Left forelimb (tissue), 1 donor: ENCODE data around the gene GALNT2.

Source experiments
- DNase-seq: peaks from one replicate; pipeline ENCODE4 v3.0.0-alpha.2; 2018; ENCODE audit warnings: low spot score

The GALNT2 gene

DNA sequence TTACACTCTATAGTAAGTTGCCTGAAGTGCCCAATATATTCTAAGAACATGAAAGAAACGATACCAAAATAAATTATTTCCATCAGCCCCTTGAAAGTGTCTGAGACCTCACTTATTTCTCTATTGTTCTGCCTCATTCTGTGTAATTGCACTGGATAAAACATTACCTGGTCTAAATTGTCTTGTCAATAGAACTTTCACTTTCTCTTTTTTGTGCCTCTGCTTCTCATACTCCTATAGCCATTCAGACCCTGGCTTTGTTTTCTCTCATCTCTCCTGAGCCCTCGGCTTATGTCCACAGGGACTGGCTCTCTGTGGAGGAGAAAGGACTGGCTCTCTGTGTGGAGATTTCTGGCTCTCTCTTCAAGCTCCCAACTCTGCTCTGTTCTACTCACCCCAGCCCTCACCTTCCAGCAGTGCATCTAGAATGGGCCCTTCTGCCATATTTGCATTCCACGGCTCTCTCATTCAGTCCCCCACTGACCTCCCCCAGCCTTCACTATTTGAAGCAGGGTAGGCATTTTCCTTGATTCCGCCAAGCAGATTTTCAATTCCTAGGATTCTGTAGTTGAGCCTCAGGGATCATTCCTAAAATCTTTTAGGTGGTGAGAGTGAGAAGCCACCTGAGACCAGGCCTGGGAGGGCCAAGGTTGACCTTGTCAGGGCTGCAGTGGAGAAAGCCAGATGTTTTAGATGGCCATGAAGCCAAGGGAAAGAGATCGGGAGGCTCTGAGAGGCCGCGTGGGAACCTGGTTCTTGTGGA is 15.9 kb upstream of the GALNT2 start:
- no peak for DNase-seq

GRCh38 chr1:230052018-230052417 is 15.0 kb upstream of the GALNT2 start:
- no peak for DNase-seq

- DNase-seq, result no peak
These were observed 14.4 kb upstream of the GALNT2 start for GRCh38 chr1:230052665-230053064.

GRCh38 chr1:230054092-230054749 is 12.8 kb upstream of the GALNT2 start:
- DNase-seq, result no peak

GRCh38 chr1:230056098-230056497 is 10.9 kb upstream of the GALNT2 start:
- no peak for DNase-seq

DNA sequence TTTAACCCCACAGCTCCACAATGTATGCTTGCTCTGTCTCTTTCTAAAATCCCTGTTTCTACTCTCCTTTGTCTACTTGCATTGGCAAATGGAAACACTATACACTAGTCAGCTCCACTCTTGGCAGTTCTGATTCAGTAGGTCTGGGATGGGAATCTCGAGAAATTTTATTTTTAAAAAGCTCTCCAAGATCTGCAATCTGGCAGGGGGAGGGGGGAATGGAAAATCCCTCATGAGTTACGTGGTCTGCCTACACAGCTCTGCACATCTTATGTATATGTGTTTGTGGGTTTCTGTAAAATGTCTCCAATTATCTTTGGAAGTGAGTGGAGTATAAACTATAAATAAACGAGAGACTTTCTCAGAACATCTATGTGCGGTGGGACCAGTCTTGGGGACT is 9.9 kb upstream of the GALNT2 start:
- DNase-seq, result no peak

- DNase-seq, result no peak
These were observed 9.1 kb upstream of the GALNT2 start for GRCh38 chr1:230057681-230058565.

GRCh38 chr1:230058626-230059025 is 8.4 kb upstream of the GALNT2 start:
- no peak for DNase-seq

- DNase-seq, result no peak
These were observed 5.2 kb upstream of the GALNT2 start for GRCh38 chr1:230061801-230062200.

DNA sequence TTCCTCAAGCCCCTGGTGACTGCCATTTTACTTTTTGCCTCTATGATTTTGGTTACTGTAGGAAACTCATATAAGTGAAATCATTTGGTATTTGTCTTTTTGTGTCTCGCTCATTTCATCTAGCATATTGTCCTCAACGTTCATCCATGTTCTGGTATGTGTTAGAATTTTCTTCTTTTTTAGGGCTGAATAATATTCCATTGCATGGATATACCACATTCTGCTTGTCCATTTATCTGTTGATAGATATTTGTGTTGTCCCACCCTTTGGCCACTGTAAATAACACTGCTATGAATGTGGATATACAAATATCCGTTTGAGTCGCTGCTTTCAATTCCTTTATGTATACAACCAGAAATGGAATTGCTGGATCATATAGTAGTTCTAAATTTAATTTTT is 4.5 kb upstream of the GALNT2 start:
- no peak for DNase-seq

DNA sequence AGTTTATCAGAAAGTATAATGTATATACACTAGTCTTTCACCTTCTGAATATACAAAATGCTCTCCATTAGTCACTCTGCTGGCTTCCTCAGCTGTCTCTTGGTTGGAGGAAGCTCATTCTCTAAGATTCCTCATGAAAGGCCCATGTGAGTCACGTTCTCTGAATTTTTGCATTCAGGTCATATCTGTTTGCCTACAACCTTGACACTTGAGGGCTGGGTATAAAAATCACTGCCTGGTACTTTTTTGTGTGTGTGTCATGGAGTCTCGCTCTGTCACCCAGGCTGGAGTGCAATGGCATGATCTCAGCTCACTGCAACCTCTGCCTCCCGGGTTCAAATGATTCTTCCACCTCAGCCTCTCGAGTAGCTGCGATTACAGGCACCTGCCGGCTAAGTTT is 2.8 kb upstream of the GALNT2 start:
- DNase-seq, result no peak

GRCh38 chr1:230065161-230065560 is 1.9 kb upstream of the GALNT2 start:
- no peak for DNase-seq

- no peak for DNase-seq
These were observed 1.5 kb upstream of the GALNT2 start for GRCh38 chr1:230065571-230065970.

GRCh38 chr1:230066031-230066430 is 1.0 kb upstream of the GALNT2 start:
- DNase-seq, result no peak

DNA sequence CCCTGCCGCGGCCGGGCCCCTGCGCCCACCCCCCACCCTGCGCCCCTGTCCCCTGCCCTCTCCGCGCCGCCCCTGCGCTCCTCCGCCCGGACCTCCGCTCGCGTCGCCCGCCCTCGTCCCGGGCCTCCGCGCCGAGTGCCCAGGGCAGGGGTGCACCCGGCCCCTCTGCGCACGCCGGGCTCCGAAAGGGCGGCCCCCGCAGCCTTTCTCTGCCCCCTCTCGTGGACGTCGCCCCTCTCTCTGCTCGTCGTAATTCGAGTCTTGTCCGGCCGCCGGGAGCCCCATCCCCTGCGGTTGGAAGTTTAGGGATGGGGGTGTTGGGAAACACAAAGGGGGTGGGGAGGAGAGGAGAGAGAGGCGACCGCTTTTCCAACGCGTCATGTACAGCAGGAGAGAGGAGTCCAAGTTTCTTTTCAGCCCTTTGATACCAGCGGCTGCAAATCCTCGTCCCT is 407 bp downstream of the GALNT2 start:
- DNase-seq, result no peak

DNA sequence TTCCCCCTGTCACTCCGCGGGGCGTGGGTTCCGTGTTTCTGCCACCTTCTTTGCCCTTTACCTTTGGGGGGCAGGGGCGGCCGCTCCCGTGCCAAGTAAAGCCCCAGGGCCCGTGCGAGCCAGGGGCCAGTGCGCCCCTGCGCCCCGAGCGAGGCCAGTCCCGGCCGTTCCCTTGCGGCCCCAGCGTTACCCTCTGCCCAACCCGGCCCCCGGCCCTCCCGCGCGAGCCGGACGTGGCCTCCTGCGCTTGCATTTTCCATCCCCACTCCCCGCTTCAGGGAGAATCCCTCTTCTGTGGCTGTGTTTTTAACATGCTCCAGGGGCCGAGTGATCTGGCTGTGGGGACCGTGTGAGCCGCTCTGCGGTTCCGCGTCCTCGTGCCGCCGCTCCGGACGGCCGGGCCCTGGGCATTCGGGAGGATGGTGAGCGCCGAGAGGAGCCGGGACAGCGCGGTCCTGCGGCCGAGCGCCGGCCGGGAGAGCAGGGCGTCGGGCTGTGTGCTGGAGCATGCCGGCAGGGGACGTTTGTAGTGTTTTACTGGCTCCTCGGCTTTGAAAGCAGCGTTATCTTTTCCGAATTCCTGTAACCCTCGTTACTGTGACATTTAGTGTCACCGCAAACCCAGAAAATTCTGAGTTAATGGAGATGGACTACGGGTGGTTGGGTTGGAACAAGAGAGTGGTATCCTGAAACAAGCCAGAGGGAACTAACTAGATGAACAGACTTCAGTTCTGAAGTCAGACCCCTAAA is 1.0 kb downstream of the GALNT2 start:
- no peak for DNase-seq

GRCh38 chr1:230068621-230068873 is 1.5 kb downstream of the GALNT2 start:
- no peak for DNase-seq

DNA sequence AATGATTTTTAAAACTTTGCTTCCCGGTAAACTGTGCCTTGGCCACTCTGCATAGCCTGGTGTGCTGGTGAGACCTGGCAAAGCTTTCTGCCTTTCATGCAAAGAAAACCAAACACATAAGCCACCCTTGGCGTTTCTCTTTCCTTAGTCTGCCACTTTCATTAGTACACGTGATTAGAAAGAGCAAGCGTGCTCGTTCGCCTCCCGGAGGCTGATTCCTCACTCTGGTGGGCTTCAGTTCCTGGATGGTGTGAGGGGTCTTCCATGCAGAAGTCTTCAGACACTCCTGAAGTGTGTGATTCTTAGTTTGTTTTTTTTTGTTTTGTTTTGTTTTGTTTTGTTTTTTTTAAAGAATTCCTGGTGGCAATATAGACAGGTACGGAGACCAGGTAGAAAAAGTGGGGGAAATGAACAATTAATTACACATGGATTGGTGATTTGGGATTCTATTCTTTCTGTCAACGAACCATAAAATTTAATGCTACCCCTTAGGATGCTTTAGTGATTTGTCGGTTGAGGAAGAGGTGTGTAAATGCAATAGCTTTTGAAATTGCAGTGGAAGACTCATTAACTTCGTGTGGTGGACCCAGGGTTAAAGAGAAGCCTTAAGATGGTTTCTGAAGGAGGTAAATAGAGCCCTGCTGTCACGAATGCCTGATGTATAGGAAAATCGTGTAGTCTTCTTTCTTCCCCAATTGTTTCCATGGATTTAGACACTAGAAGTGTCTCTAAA is 2.1 kb downstream of the GALNT2 start:
- no peak for DNase-seq

- DNase-seq, result no peak
These were observed 2.8 kb downstream of the GALNT2 start for GRCh38 chr1:230069796-230070195.

DNA sequence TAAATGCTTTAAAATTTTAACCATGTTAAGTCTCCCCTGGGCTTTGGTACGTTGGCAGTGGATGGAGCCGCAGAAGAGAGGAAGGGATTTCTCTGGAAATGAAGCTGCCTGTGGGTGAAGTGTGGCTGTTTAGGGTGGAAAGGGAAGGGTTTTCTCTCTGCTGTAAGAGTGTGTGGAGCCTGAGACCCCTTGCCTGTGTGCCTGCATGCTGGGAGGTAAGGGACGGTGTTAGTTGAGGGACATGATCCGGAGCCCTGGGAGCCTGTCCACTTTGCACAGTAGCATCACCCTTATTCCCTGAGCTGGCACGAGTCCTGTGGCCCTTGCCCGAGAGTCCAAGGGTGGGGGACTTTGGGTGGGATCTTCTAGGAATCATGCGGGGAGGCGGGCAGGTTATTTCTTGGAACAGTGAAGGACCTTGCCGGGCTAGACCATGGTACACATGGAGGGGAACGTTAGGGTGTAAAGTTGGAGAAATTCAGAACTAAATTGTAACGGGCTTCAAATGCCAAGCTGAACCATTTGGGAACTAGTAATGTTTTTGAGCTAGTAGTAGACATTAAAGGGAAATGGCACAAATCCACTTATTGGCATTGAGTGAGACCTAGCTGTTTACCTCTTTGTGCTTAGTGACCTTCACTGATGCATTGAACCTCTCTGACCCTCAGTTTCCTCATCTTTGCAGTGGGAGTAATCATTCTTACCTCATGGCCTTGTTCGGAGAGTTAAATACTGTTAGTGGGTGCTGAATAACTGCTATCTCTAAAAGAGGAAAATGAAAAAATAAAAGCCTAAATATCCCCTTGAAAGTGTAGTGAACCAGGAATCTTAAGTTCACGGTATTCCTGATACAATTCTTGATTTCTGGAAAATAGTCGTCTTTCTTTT is 3.5 kb downstream of the GALNT2 start:
- DNase-seq, result no peak

DNA sequence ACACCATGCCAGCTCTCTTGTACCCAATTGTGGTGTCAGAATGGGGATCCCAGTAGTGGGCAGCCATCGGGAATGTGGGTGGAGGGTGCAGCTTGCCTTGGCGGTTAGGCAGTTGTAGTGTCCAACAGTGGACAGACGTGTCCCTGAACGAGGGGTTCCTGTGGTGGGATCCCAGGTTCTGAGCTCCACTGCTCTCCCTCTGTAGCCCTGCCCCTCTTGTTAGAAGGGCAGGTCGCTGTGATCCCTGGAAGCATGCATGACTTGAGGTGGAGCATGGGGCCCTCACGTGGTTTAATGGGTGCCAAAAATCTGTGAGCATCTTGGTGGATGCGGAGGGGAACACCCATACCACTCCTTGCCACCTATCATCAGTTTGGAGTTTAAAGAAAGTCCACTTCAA is 4.3 kb downstream of the GALNT2 start:
- DNase-seq, result no peak
